Measurements from ENCODE around the gene ADPRHL1.
A peak's percentile ranks its signal among the peaks of the same experiment; 100 is the strongest.

ADPRHL1 gene

GRCh38 chr13:113448885-113449692, 4.2 kb downstream of the ADPRHL1 start:
- peak overlapping the region; percentile 72 to 85 (median 79) for H3K9ac ChIP-seq
- H3K27me3 ChIP-seq: no peaks in the 10 kb centered on the region
- peak overlapping the region; percentile 83 to 100 (median 97) for H3K4me2 ChIP-seq
- peak overlapping the region; percentile 76 to 95 (median 88) for H3K27ac ChIP-seq
- H4K20me1 ChIP-seq: no peaks in the 10 kb centered on the region
- peak overlapping the region; percentile 49 to 75 (median 61) for H3K4me3 ChIP-seq
- peaks cover 48 to 97% (median 91%) of the 10 kb centered on the region in 10 experiments for H3K4me1 ChIP-seq
- no peaks in the 10 kb centered on the region for H3K9me3 ChIP-seq (replicated peaks in 1 of 11)
- no peak for TF ChIP-seq Cebpa-rat (IDR thresholded peaks at IDR 0.05)
- peaks cover 3 to 17% (median 11%) of the 10 kb centered on the region in 11 experiments; a peak in 14 of 22 replicates for H3K36me3 ChIP-seq

- Histone ChIP-seq H4K20me1 (no peaks in the 10 kb centered on the region), H3K4me2 (peak overlapping the region; percentile 79 to 100 (median 96)), H3K9ac (peak overlapping the region in 10 of 11 experiments; percentile 59 to 85 (median 80); a peak in 21 of 22 replicates), H3K4me3 (peak overlapping the region; percentile 38 to 75 (median 58); a peak in 19 of 20 replicates), H3K9me3 (replicated peaks in 1 of 11) (no peaks in the 10 kb centered on the region), H3K27ac (peak overlapping the region; percentile 76 to 95 (median 88)), H3K36me3 (peaks cover 2 to 14% (median 7%) of the 10 kb centered on the region in 11 experiments; a peak in 14 of 22 replicates), H3K27me3 (no peaks in the 10 kb centered on the region), H3K4me1 (peaks cover 47 to 97% (median 90%) of the 10 kb centered on the region in 10 experiments)
- no peak for TF ChIP-seq Cebpa-rat (IDR thresholded peaks at IDR 0.05)
Observed at GRCh38 chr13:113448545-113448884, 4.8 kb downstream of the ADPRHL1 start.

GRCh38 chr13:113447596-113447995, 5.7 kb downstream of the ADPRHL1 start:
- H3K36me3 ChIP-seq: peaks cover 0 to 5% (median 0%) of the 10 kb centered on the region in 11 experiments; a peak in 2 of 22 replicates
- peak overlapping the region in 7 of 11 experiments; percentile 6 to 100 (median 84); a peak in 12 of 22 replicates for H3K4me2 ChIP-seq
- H3K4me1 ChIP-seq: peaks cover 47 to 93% (median 82%) of the 10 kb centered on the region in 10 experiments
- no peak for TF ChIP-seq Cebpa-rat (IDR thresholded peaks at IDR 0.05)
- H3K27me3 ChIP-seq: no peaks in the 10 kb centered on the region
- H3K9me3 ChIP-seq (replicated peaks in 1 of 11): no peaks in the 10 kb centered on the region
- 0 out of 22 replicates have a peak overlapping the region, but pooled peaks of 2 of the 11 experiments have one; percentile 6 to 79 for H3K9ac ChIP-seq
- no peaks in the 10 kb centered on the region for H4K20me1 ChIP-seq
- peak overlapping the region in 4 of 11 experiments; percentile 85 to 95 (median 92); a peak in 5 of 22 replicates for H3K27ac ChIP-seq
- H3K4me3 ChIP-seq: no peak overlapping the region

- Histone ChIP-seq H3K9ac (peak overlapping the region in 1 of 11 experiments; percentile 36; a peak in 1 of 22 replicates), H3K9me3 (replicated peaks in 1 of 11) (no peaks in the 10 kb centered on the region), H3K27me3 (no peaks in the 10 kb centered on the region), H3K4me2 (peak overlapping the region; percentile 17 to 99 (median 86); a peak in 21 of 22 replicates), H3K27ac (peak overlapping the region in 4 of 11 experiments; percentile 22 to 85 (median 57); a peak in 4 of 22 replicates), H3K36me3 (0 out of 22 replicates have a peak, but pooled peaks cover 0 to 11% (median 0%) of the 10 kb centered on the region in 11 experiments), H4K20me1 (no peaks in the 10 kb centered on the region), H3K4me3 (no peak overlapping the region), H3K4me1 (peaks cover 43 to 81% (median 71%) of the 10 kb centered on the region in 10 experiments)
- no peak for TF ChIP-seq Cebpa-rat (IDR thresholded peaks at IDR 0.05)
Observed at GRCh38 chr13:113446488-113446854, 6.8 kb downstream of the ADPRHL1 start.

GRCh38 chr13:113445791-113446487, 7.3 kb downstream of the ADPRHL1 start:
- peak overlapping the region in 8 of 11 experiments; percentile 43 to 85 (median 66); a peak in 16 of 22 replicates for H3K27ac ChIP-seq
- H3K27me3 ChIP-seq: no peaks in the 10 kb centered on the region
- no peaks in the 10 kb centered on the region for H3K9me3 ChIP-seq (replicated peaks in 1 of 11)
- peaks cover 43 to 77% (median 66%) of the 10 kb centered on the region in 10 experiments for H3K4me1 ChIP-seq
- H3K4me2 ChIP-seq: peak overlapping the region; percentile 72 to 99 (median 88)
- H3K4me3 ChIP-seq: peak overlapping the region in 1 of 10 experiments; percentile 35; a peak in 2 of 20 replicates
- TF ChIP-seq Cebpa-rat (IDR thresholded peaks at IDR 0.05): no peak
- H4K20me1 ChIP-seq: no peaks in the 10 kb centered on the region
- H3K9ac ChIP-seq: peak overlapping the region in 8 of 11 experiments; percentile 24 to 70 (median 58); a peak in 14 of 22 replicates
- 0 out of 22 replicates have a peak, but pooled peaks cover 0 to 11% (median 0%) of the 10 kb centered on the region in 11 experiments for H3K36me3 ChIP-seq

- H3K27ac ChIP-seq: peak overlapping the region in 6 of 11 experiments; percentile 55 to 85 (median 66); a peak in 10 of 22 replicates
- TF ChIP-seq Cebpa-rat (IDR thresholded peaks at IDR 0.05): no peak
Observed at GRCh38 chr13:113443991-113444390, 9.3 kb downstream of the ADPRHL1 start.

GRCh38 chr13:113442985-113443362, 10.3 kb downstream of the ADPRHL1 start:
- H4K20me1 ChIP-seq: no peaks in the 10 kb centered on the region
- H3K9ac ChIP-seq: no peak overlapping the region
- peak overlapping the region in 6 of 11 experiments; percentile 72 to 99 (median 86); a peak in 5 of 22 replicates for H3K4me2 ChIP-seq
- no peak overlapping the region for H3K27ac ChIP-seq
- H3K36me3 ChIP-seq: 0 out of 22 replicates have a peak, but pooled peaks cover 0 to 11% (median 0%) of the 10 kb centered on the region in 11 experiments
- H3K9me3 ChIP-seq (replicated peaks in 1 of 11): no peaks in the 10 kb centered on the region
- H3K4me3 ChIP-seq: no peak overlapping the region
- H3K4me1 ChIP-seq: peaks cover 22 to 50% (median 42%) of the 10 kb centered on the region in 10 experiments
- H3K27me3 ChIP-seq: no peaks in the 10 kb centered on the region
- TF ChIP-seq Cebpa-rat (IDR thresholded peaks at IDR 0.05): no peak

More at GRCh38 chr13:113443991-113444390, 9.3 kb downstream of the ADPRHL1 start:
- Histone ChIP-seq H3K36me3 (0 out of 22 replicates have a peak, but pooled peaks cover 0 to 11% (median 0%) of the 10 kb centered on the region in 11 experiments), H3K4me2 (peak overlapping the region; percentile 72 to 99 (median 88); a peak in 20 of 22 replicates), H3K9ac (peak overlapping the region in 4 of 11 experiments; percentile 16 to 69 (median 66); a peak in 4 of 22 replicates), H4K20me1 (no peaks in the 10 kb centered on the region), H3K4me1 (peaks cover 30 to 60% (median 51%) of the 10 kb centered on the region in 10 experiments), H3K4me3 (no peak overlapping the region), H3K27me3 (no peaks in the 10 kb centered on the region), H3K9me3 (replicated peaks in 1 of 11) (no peaks in the 10 kb centered on the region)

GRCh38 chr13:113442354-113442984, 10.8 kb downstream of the ADPRHL1 start:
- no peaks in the 10 kb centered on the region for H4K20me1 ChIP-seq
- no peak overlapping the region for H3K4me2 ChIP-seq
- H3K4me1 ChIP-seq: peaks cover 22 to 45% (median 36%) of the 10 kb centered on the region in 10 experiments
- H3K4me3 ChIP-seq: no peak overlapping the region
- H3K9ac ChIP-seq: no peak overlapping the region
- no peaks in the 10 kb centered on the region for H3K27me3 ChIP-seq
- no peak for TF ChIP-seq Cebpa-rat (IDR thresholded peaks at IDR 0.05)
- H3K36me3 ChIP-seq: 0 out of 22 replicates have a peak, but pooled peaks cover 0 to 11% (median 0%) of the 10 kb centered on the region in 11 experiments
- H3K27ac ChIP-seq: no peak overlapping the region
- H3K9me3 ChIP-seq (replicated peaks in 1 of 11): no peaks in the 10 kb centered on the region

Data from BLaER1 treated with 17β-estradiol and CSF1 and Interleukin-3, amounts not matched to agents 10 nM and 100 nM (cell line).